Measurements from ENCODE around the gene BTBD9.

DNA sequence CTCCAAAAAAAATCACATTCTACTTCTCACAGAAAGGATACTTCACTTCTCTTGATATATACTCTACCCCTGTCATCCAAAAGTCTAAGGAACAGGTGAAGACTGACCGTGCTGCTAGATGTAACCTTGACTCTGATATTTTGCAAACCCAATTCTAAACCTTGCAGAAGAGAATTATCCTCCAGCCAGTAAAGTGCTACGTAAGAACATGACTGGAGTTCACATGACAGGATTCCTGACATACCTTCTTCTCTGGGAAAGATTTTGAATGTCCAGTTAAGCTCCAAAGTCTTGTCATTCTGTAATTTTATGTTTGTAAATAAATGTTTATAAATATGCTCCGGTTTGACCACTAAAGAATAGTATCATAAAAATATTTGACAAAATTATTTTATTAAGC lies 35.8 kb downstream of the BTBD9 start:
- no peak for TF ChIP-seq EZH2phosphoT487 (IDR thresholded peaks at IDR 0.05; ENCODE audit: insufficient read depth, low read depth)
- TF ChIP-seq EZH2 (IDR thresholded peaks at IDR 0.05; ENCODE audit: insufficient read depth, poor library complexity, severe bottlenecking): no peak

All from GM23248 (cell line).